K562 (cell line): ENCODE data around the gene GLCCI1. TPM values are rescaled to one million over a fixed set of nuclear protein-coding genes. Genes with fewer than 3 reads are reported as not detected.

Experiments used
- FOXA3 ChIP-seq, 2 experiments: fragments of 450-650 bp in 1 of 2; sonication (generic) in 1 of 2; formaldehyde crosslinking; IDR thresholded peaks in 1 of 2; conservative IDR thresholded peaks in 1 of 2; 2 replicates each; pipeline versions ENCODE4 v1.4.0 to v1.8.0; 2020 to 2022; ENCODE audit warnings: mild to moderate bottlenecking in 2 of 2, missing genetic modification reagents in 1 of 2
- THRAP3 ChIP-seq: fragments of 450-650 bp; IDR thresholded peaks from 2 replicates; pipeline ENCODE4 v1.6.1; 2016; ENCODE audit warnings: mild to moderate bottlenecking, inconsistent platforms, borderline replicate concordance
- TRIM25 ChIP-seq: fragments of 450-650 bp; IDR thresholded peaks from 2 replicates; pipeline ENCODE4 v1.7.0; 2016; ENCODE audit warnings: borderline replicate concordance
- ZNF395 ChIP-seq: fragments of 200-800 bp; sonication (Bioruptor generic); IDR thresholded peaks from 2 replicates; pipeline ENCODE4 v1.6.1; 2017; ENCODE audit warnings: missing genetic modification characterization, missing compliant biosample characterization
- ZSCAN29 ChIP-seq: fragments of 450-650 bp; IDR thresholded peaks from 2 replicates; pipeline ENCODE4 v1.6.1; 2017
- polyA plus RNA-seq, 8 experiments: library from polyadenylated mRNA; depleted of rRNA in 4 of 8; stranded (reverse) in 5 of 8; unstranded in 3 of 8; fragments of >200 nt; fragmentation: Nextera tagmentation in 2 of 8; fragmentation: Illumina TruSeq in 1 of 8; extraction: Ambion mirVana in 2 of 8; extraction: Trizol in 1 of 8; gene quantifications; 2 replicates each; pipeline versions ENCODE4 v1.2.1 to v1.2.3, GENCODE V29; 2011 to 2014; ENCODE audit warnings: inconsistent platforms in 1 of 8, missing spikeins in 1 of 8
- total RNA-seq, 7 experiments: library from RNA; depleted of rRNA in 6 of 7; stranded (reverse); fragments of >200 nt in 6 of 7; fragmentation: Illumina TruSeq in 2 of 7; extraction: Trizol in 2 of 7; gene quantifications; 2 replicates each; pipeline versions ENCODE4 v1.2.1 to v1.2.3, GENCODE V29; 2011 to 2021; ENCODE audit warnings: low replicate concordance in 1 of 7

The GLCCI1 gene
- total and polyA plus RNA-seq, 9 of the 15 experiments (the other 6 are each of a cell fraction or from before 2014, with no cell fraction given) = 2.7 to 11.9 (median 7.2) TPM

GRCh38 chr7:8068892-8069686, 100.5 kb downstream of the GLCCI1 start (continued):
- no peak for TF ChIP-seq FOXA3 (CRISPR knock-in tag; conservative IDR thresholded peaks at IDR 0.05 in 1 of 2, IDR thresholded peaks at IDR 0.05 in 1 of 2)
- TF ChIP-seq THRAP3 = no peak
- no peak for TF ChIP-seq TRIM25
- TF ChIP-seq ZNF395 (CRISPR knock-in tag) = no peak
- no peak for TF ChIP-seq ZSCAN29
